H7 (cell line): ENCODE results near the gene H6PD. TPM values are rescaled to one million over a fixed set of nuclear protein-coding genes. Genes with fewer than 3 reads are reported as not detected.
"Not testable (repeated sequence)": the region's sequence is repeated elsewhere in the genome, so short reads cannot be mapped to it uniquely, and the experiment has no call there.

ENCODE experiments used
- DNase-seq: peaks from one replicate; pipeline ENCODE4 v3.0.0; 2012
- H3K27me3 ChIP-seq: 2 replicates; pipeline ENCODE4 v1.6.0; 2011; ENCODE audit warnings: mild to moderate bottlenecking, low read length; ENCODE audit not compliant: control insufficient read depth, insufficient read depth
- H3K36me3 ChIP-seq: replicated peaks from 2 replicates; pipeline ENCODE4 v1.5.1; 2011; ENCODE audit warnings: low read length; ENCODE audit not compliant: control insufficient read depth, insufficient read depth
- H3K4me3 ChIP-seq: 2 replicates; pipeline ENCODE4 v1.5.1; 2011; ENCODE audit warnings: low read depth, mild to moderate bottlenecking, control low read depth, low read length, moderate library complexity; ENCODE audit not compliant: insufficient read depth
- total RNA-seq: library from RNA; depleted of rRNA; stranded (reverse); fragments of >200 nt; shearing (Covaris generic); gene quantifications from 2 replicates; pipeline ENCODE4 v1.2.3, GENCODE V29; 2014

Gene H6PD
- total RNA-seq, 1 experiment from 2014 or later = 13.9 TPM

- peaks cover 18% of the 10 kb centered on the region for H3K27me3 ChIP-seq
- H3K36me3 ChIP-seq = no peaks in the 10 kb centered on the region
- DNase-seq = no peak
- peak overlapping the region; percentile 53 for H3K4me3 ChIP-seq
Observed at GRCh38 chr1:9293533-9294404, 59.2 kb downstream of the H6PD start.

GRCh38 chr1:9294405-9294773 lies 59.8 kb downstream of the H6PD start:
- Histone ChIP-seq H3K4me3 (no peak overlapping the region), H3K27me3 (peaks cover 18% of the 10 kb centered on the region), H3K36me3 (no peaks in the 10 kb centered on the region)
- no peak for DNase-seq

- no peaks in the 10 kb centered on the region for H3K36me3 ChIP-seq
- H3K4me3 ChIP-seq = no peak overlapping the region
- DNase-seq = peak; percentile 38
- H3K27me3 ChIP-seq = peaks cover 18% of the 10 kb centered on the region
Observed at GRCh38 chr1:9294910-9295636, 60.5 kb downstream of the H6PD start.

DNA sequence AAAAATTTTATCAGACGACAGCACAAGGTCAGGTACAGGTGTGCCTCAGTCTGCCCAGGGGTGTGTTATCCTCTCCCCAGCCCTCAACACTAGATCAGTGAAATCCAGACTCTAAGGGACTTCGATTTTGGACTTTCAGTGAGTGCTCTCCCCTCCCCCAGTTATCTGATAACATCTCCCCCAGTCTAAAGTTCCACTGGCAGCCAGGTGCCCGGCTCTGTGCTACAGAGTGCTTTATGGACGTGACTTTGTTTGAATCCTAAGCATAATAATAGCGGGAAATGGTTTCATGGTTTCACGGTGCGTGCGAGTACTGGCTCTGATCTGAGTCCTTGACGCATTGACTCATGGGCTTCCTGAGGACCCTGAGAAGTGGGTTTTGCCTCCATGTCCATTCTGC lies 61.3 kb downstream of the H6PD start:
- no peak for DNase-seq
- no peaks in the 10 kb centered on the region for H3K36me3 ChIP-seq
- no peak overlapping the region for H3K4me3 ChIP-seq
- peaks cover 18% of the 10 kb centered on the region for H3K27me3 ChIP-seq

GRCh38 chr1:9296850-9297249 lies 62.3 kb downstream of the H6PD start:
- H3K36me3 ChIP-seq = no peaks in the 10 kb centered on the region
- H3K27me3 ChIP-seq = peaks cover 16% of the 10 kb centered on the region
- H3K4me3 ChIP-seq = no peak overlapping the region
- no peak for DNase-seq

- H3K4me3 ChIP-seq = no peak overlapping the region
Observed at GRCh38 chr1:9297831-9298230, 63.3 kb downstream of the H6PD start.

GRCh38 chr1:9298282-9298681 lies 63.7 kb downstream of the H6PD start:
- Histone ChIP-seq H3K27me3 (peaks cover 11% of the 10 kb centered on the region), H3K4me3 (no peak overlapping the region)
- no peak for DNase-seq

More at GRCh38 chr1:9297831-9298230, 63.3 kb downstream of the H6PD start:
- no peak for DNase-seq
- Histone ChIP-seq H3K36me3 (no peaks in the 10 kb centered on the region), H3K27me3 (peaks cover 11% of the 10 kb centered on the region)

GRCh38 chr1:9299571-9300541 lies 65.3 kb downstream of the H6PD start:
- not testable (repeated sequence) for H3K36me3 ChIP-seq, H3K4me3 ChIP-seq, H3K27me3 ChIP-seq, DNase-seq

More at GRCh38 chr1:9298282-9298681, 63.7 kb downstream of the H6PD start:
- no peaks in the 10 kb centered on the region for H3K36me3 ChIP-seq

- no peak overlapping the region for H3K4me3 ChIP-seq
- no peak for DNase-seq
- H3K27me3 ChIP-seq = no peaks in the 10 kb centered on the region
- no peaks in the 10 kb centered on the region for H3K36me3 ChIP-seq
Observed at GRCh38 chr1:9300573-9300972, 66.0 kb downstream of the H6PD start.

GRCh38 chr1:9302745-9303524 lies 68.4 kb downstream of the H6PD start:
- Histone ChIP-seq H3K27me3 (no peaks in the 10 kb centered on the region), H3K36me3 (no peaks in the 10 kb centered on the region), H3K4me3 (no peak overlapping the region)
- DNase-seq = no peak

- no peak for DNase-seq
- Histone ChIP-seq H3K4me3 (no peak overlapping the region), H3K27me3 (no peaks in the 10 kb centered on the region), H3K36me3 (no peaks in the 10 kb centered on the region)
Observed at GRCh38 chr1:9303916-9304315, 69.3 kb downstream of the H6PD start.

DNA sequence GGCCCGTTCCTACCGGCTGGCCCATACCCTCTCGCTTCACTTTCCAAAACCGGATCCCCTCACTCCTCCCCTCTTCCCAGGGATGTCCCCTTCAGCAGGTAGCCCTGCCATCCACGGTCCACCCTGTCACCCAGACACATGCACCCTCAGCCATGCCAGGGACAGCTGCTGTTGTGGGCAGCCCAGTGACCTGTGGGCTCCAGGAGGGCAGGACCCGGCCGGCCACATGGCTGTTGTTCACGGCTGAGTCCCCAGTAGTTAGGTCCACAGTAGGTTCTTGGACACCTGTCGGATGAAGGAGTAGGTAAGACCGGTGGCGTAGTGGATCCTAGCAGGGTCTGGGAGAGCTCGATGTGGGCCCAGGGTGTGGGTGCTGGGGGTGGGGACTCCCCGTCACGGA lies 70.6 kb downstream of the H6PD start:
- no peak for DNase-seq
- no peaks in the 10 kb centered on the region for H3K27me3 ChIP-seq
- no peak overlapping the region for H3K4me3 ChIP-seq
- no peaks in the 10 kb centered on the region for H3K36me3 ChIP-seq

- DNase-seq = no peak
- no peak overlapping the region for H3K4me3 ChIP-seq
Observed at GRCh38 chr1:9306006-9306405, 71.4 kb downstream of the H6PD start.

DNA sequence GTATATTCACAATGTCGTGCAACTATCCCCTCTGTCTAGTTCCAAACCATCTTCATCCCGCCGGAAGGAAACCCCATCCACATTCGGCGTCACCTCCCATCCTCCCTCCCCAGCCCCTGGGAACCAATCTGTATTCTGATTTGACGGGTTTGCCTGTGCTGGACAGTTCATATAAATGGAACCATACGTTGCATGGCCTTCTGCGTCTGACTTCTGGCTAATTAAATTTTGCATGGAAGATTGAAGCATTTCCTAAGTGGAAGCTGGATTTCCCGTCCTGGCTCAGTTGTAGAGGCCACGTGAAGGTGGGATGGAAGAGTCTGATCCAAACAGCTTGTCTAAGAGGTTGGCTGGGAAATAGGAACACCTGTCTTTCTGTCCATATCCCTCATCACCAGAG lies 72.7 kb downstream of the H6PD start:
- Histone ChIP-seq H3K36me3 (no peaks in the 10 kb centered on the region), H3K4me3 (no peak overlapping the region), H3K27me3 (no peaks in the 10 kb centered on the region)
- DNase-seq = no peak

More at GRCh38 chr1:9306006-9306405, 71.4 kb downstream of the H6PD start:
- Histone ChIP-seq H3K27me3 (no peaks in the 10 kb centered on the region), H3K36me3 (no peaks in the 10 kb centered on the region)
